ENCODE results near the gene ITGA11.

GRCh38 chr15:68284616-68285258 is 147.2 kb downstream of the ITGA11 start:
- TF ChIP-seq CTCF (IDR thresholded peaks at IDR 0.05) (no peak), EP300 (IDR thresholded peaks at IDR 0.05) (no peak), POLR2A (IDR thresholded peaks at IDR 0.05) (no peak)

All from ovary (tissue), 3 donors.